GM18951 (cell line): ENCODE data around the gene NIT2.
"Not testable (repeated sequence)": the region's sequence is repeated elsewhere in the genome, so short reads cannot be mapped to it uniquely, and the experiment has no call there.

ENCODE experiments used
- POLR2A ChIP-seq: IDR thresholded peaks from 4 replicates; pipeline ENCODE4 v1.6.1; 2011; ENCODE audit warnings: mild to moderate bottlenecking; ENCODE audit not compliant: insufficient read length, insufficient read depth; ENCODE audit errors: extremely low read depth
- in situ Hi-C: fragments of 300-500 bp; cut with MboI; formaldehyde crosslinking; loops from one replicate; pipeline ENCODE4 v1.12.0; 2022; ENCODE audit warnings: low sequenced_read_pairs, mixed read lengths, inconsistent platforms; ENCODE audit not compliant: unreplicated experiment

The NIT2 gene

DNA sequence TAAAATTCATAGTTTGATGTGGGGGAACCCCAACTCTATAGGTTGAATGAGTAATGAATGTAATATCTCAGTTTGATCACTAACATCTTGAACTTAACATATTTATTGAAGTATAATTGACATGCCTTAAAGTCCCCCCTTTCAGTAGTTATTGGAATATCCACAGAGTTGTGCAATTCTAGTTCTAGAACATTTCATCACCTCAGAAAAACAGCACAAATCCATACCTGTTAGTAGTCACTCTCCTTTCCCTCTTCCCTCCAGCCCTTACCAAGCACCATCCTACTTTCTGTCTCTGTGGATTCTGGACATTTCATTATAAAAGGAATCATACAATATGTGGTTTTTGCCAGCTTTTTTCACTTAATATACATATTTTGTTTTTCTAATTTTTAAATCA is 8.7 kb upstream of the NIT2 start:
- no peak for TF ChIP-seq POLR2A
- in situ Hi-C loops = no loop called here

DNA sequence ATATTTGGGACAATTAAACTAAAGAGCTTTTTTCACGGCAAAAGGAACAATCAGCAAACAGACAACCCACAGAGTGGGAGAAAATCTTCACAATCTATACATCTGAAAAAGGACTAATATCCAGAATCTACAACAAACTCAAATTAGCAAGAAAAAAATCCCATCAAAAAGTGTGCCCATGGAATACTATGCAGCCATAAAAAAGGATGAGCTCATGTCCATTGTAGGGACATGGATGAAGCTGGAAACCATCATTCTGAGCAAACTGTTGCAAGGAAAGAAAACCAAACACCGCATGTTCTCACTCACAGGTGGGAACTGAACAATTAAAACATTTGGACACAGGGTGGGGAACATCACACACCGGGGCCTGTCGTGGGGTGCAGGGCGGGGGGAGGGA is 7.2 kb upstream of the NIT2 start:
- in situ Hi-C loops = not testable (repeated sequence)

DNA sequence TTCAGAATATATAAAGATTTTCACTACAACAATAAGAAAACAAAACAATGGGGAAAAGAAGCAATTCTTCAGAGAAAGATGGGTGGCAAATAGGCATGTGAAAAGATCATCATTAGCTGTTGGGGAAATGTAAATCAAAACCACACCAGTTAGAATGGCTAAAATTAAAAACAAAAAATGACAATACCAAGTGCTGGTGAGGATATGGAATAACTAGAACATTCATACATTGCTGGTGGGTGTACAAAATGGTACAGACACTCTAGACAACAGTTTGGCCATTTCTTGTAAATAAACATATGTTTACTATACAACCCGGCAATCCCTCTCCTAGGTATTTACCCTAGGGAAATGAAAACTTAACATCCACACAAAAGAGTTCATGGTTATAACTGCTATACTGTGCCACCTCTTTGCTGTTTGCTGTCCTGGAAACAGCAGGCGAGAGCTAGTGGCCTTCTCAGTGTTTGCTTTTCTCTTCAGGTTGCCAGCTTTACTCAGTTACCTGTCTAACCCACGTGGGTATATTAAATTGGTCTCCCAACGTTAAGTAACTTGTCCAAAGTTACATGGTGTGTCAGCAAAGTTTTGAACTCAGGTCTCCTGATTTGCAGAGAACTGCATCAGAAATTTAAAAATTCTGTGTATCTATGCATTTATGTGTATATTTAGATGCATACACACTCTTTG is 4.6 kb upstream of the NIT2 start:
- no peak for TF ChIP-seq POLR2A
- in situ Hi-C loops = no loop called here

DNA sequence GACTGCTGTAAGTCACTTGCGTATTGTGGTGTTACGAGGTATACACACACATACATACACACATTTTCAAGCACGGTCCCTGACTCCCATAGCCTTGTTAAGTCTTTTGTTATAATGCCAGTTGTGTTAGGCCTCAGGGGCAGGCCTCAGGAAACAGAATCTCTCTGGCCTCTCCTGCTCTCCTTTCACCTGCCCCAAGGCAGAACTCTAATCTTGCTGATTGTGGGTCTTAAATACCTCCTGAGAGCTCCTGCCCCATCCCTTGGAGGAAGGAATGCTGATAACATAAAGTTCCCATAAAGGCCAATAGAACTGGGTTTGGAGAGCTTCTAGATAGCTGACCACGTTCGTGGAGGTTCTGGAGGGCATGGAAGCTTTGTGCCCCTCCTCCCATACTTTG is 3.9 kb upstream of the NIT2 start:
- in situ Hi-C loops = no loop called here
- no peak for TF ChIP-seq POLR2A

DNA sequence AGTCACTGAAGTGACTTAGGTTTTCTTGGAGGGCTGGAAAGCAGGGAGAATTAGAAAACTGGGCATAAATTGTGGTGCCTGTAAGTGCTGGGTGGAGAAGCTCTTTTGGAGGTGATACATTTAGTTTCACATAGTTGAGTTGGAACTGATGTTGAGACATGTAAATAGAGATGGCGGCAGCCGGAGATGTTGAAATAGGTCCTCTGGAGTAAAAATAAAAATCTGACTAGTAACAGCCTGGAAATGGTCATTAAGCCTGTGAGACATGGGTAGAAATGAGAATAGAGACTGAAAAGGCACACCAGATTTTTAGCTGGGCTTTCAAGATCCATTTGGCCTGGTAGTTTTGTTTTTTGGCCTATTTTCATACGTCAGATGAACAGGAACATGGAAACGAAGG is 2.9 kb upstream of the NIT2 start:
- in situ Hi-C loops = no loop called here
- no peak for TF ChIP-seq POLR2A

DNA sequence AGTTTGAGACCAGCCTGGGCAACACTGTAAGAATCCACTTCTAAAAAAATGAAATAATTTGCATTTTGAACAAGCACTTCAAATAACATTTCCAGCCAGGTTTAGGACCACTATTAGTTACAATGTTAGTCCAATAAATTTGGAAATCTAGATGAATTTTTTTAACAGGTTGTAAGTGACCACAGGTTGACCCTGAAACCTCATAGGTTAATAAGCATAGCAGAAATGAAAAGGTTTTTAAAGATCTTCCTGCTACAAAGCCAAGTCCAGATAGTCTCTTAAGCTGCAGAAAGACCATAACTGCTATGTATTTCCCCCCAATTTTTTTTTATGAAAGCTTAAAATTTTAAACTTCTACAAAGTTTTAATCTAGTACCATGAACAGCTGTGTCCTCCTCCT is 1.5 kb upstream of the NIT2 start:
- TF ChIP-seq POLR2A = no peak

DNA sequence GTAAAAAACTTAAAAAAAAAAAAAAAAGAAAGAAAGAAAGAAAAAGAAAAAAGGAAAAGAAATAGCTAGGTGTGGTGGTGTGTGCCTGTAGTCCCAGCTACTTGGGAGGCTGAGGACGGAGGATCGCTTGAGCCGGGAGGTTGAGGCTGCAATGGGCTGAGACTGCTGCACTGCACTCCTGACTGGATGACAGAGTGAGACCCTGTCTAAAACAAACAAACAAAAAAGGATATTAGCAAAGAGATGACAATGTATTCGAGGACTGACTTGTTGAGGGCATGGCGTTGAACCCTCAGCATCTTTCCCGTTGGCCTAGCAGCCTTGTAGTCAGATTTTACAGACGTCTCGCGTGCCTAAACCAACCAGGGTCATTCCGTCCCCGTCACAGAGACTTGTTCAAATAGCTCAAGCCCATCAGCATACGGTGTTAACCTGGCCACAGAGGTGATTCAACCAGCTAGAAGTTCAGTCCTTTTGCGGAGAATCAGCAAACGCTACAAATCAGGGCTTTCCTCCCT is 528 bp upstream of the NIT2 start:
- in situ Hi-C loops = no loop called here
- TF ChIP-seq POLR2A = no peak

More for the DNA sequence above, 1.5 kb upstream of the NIT2 start:
- in situ Hi-C loops = no loop called here

DNA sequence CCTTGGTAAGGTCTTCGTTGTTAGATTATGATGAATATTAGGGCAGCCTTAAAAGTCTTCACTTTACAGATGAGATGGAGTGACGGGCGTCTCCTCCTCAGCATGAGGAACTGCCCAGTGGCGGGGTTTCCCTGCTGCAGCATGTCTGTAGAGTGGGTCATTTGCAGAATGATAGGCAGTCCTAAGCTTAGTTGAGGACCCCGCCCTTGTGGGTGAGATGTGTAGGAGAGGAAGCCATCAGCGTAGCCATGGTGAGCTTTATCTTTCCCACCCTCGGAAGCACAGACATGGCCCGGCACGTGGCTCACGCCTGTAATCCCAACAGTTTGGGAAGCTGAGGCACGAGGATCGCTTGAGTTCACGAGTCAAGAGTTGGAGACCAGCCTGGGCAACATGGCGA is 877 bp downstream of the NIT2 start:
- in situ Hi-C loops = no loop called here
- no peak for TF ChIP-seq POLR2A

DNA sequence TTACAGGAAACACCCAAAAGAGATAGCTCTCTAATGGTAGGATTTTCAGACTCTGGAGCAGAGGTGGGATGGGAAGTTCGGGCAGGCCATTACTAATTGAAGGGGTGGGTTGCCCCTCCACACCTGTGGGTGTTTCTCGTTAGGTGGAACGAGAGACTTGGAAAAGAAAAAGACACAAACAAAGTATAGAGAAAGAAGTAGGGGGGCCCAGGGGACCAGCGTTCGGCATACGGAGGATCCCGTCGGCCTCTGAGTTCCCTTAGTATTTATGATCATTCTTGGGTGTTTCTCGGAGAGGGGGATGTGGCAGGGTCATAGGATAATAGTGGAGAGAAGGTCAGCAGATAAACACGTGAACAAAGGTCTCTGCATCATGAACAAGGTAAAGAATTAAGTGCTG is 1.7 kb downstream of the NIT2 start:
- in situ Hi-C loops = not testable (repeated sequence)

DNA sequence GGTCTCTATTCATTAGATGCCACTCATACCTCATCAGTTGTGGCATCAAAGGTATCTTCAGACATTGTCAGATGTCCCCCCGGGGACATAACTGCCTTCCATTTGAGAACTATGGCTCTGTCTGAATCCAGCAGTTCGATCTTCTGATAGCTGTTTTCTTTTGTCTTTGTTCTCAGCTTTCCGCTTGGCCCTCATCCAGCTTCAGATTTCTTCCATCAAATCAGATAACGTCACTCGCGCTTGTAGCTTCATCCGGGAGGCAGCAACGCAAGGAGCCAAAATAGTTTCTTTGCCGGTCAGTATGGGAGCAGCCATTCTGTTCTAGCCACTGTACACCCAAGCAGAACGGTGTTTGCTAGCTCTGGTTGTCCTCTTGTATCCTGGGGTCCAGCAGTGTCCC is 4.4 kb downstream of the NIT2 start:
- in situ Hi-C loops = no loop called here
- TF ChIP-seq POLR2A = no peak

DNA sequence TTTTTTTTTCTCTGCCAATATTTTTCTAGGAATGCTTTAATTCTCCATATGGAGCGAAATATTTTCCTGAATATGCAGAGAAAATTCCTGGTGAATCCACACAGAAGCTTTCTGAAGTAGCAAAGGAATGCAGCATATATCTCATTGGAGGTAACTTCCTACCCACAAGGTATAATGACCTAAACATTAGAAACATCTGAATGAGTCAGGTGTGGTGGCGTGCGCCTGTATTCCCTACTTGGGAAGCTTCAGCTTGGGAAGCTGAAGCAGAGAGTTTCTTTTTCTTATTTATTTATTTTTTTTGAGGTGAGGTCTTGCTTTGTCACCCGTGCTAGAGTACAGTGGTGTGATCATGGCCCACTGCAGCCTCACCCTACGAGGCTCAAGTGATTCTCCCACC is 5.2 kb downstream of the NIT2 start:
- TF ChIP-seq POLR2A = no peak
- in situ Hi-C loops = no loop called here

DNA sequence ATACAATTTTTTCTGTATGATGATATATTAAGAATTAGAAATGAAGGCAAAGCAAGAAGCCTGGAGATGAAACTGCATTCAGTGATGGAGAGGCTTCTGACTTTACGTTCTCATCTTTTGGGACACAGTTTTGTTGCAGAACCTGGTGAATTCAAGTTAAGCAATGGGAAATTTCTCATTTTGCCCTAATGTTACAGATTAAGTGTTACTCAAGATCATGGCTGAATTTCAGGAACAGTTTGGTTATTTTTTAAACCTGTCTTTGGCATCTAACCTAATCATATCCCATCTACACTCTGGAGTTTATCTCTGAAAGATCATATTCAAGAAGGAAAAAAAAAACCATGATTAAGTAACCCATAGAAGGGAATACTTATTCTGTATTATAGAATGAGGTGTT is 6.0 kb downstream of the NIT2 start:
- in situ Hi-C loops = no loop called here
- TF ChIP-seq POLR2A = no peak

DNA sequence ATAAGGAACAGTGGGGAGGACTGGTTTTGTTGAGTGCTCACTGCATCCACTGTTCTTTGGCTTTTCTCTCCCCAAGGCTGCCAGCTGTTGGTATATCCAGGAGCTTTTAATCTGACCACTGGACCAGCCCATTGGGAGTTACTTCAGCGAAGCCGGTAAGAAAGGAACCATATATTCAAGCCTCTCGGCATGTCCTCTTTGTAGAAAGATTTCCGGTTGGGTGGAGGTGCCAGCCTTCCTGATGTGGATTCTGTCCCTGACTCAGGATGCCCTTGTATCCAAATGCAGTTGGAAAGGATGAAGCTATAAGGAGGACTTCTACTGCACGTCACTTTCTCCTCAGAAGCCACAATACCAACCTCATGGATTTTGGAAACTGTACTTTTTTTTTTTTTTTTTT is 14.2 kb downstream of the NIT2 start:
- no peak for TF ChIP-seq POLR2A
- in situ Hi-C loops = no loop called here

DNA sequence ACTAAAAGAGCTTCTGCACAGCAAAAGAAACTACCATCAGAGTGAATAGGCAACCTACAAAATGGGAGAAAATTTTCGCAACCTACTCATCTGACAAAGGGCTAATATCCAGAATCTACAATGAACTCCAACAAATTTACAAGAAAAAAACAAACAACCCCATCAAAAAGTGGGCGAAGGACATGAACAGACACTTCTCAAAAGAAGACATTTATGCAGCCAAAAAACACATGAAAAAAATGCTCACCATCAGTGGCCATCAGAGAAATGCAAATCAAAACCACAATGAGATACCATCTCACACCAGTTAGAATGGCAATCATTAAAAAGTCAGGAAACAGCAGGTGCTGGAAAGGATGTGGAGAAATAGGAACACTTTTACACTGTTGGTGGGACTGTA is 17.2 kb downstream of the NIT2 start:
- in situ Hi-C loops = not testable (repeated sequence)

DNA sequence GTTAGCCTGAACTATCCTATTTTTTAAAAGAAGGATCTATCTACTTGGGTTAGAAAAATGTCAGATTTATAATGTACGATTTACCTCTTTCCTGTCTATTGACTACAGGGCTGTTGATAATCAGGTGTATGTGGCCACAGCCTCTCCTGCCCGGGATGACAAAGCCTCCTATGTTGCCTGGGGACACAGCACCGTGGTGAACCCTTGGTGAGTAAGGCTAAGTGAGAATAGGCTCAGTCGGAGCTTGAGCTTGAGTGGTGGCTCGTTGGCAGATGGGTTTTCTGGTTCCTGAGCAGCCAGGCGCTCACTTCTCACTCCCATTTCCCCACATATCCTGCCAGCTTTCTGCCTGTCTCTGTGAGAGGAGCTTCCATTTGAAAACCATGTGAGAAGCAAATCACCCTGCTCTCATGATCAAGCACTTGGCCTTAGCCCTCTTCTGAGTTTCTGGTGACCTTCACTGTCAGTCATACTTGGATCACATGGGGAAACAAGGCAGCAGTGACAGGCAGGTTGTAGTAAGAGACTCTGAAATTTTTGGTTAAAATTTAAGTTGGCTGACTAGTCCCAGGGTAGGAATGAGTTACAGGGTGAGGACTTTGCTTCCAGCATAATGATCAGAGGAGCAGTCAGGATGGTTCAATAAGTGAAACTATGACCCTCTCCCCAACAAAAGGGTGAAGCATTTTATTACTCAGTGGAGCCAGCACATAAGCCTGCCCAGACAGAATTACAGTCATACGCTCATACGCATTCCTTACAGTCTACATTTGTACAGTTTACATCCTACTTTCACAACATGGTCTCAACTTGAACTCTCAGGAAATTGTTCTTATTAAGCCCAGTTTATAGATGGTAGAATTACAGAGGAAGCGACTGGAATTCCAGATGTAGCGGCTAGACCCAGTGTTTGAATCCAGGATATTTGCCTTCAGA is 18.0 kb downstream of the NIT2 start:
- in situ Hi-C loops = no loop called here
- TF ChIP-seq POLR2A = no peak
